Naive B cell (primary cell): Measurements from ENCODE around the gene OMD. TPM values are rescaled to one million over a fixed set of nuclear protein-coding genes. Genes with fewer than 3 reads are reported as not detected.

ENCODE experiments used
- ATAC-seq, 2 donors: fragments of 150-1000 bp; cut with Tn5 transposase; 2 replicates each; pipeline ENCODE4 v1.10.0; 2021; ENCODE audit warnings: low read depth in 2 of 2, mild to moderate bottlenecking in 2 of 2, moderate library complexity in 2 of 2
- DNase-seq: peaks from one replicate; pipeline ENCODE4 v3.0.0; 2022
- H3K27ac Mint-ChIP-seq, 6 donors: one replicate each; pipeline ENCODE4 v1.8.0; 2020 to 2022; ENCODE audit warnings: mild to moderate bottlenecking in 6 of 6, mixed read lengths in 6 of 6, moderate library complexity in 5 of 6, inconsistent platforms in 2 of 6
- H3K27me3 Mint-ChIP-seq, 3 donors: one replicate each; pipeline ENCODE4 v1.8.0; 2021 to 2022; ENCODE audit warnings: mixed read lengths in 3 of 3, mild to moderate bottlenecking in 1 of 3
- H3K36me3 Mint-ChIP-seq, 2 donors: one replicate each; pipeline ENCODE4 v1.8.0; 2020 to 2022; ENCODE audit warnings: mixed read lengths in 2 of 2, inconsistent platforms in 1 of 2, mild to moderate bottlenecking in 1 of 2
- H3K4me1 Mint-ChIP-seq, 3 donors: one replicate each; pipeline ENCODE4 v1.8.0; 2020 to 2022; ENCODE audit warnings: mixed read lengths in 3 of 3, inconsistent platforms in 1 of 3, mild to moderate bottlenecking in 1 of 3, moderate library complexity in 1 of 3
- H3K4me3 Mint-ChIP-seq, 8 donors: one replicate each; pipeline ENCODE4 v1.8.0; 2020 to 2022; ENCODE audit warnings: mild to moderate bottlenecking in 8 of 8, mixed read lengths in 8 of 8, moderate library complexity in 8 of 8, inconsistent platforms in 2 of 8
- H3K9me3 Mint-ChIP-seq, 7 donors: one replicate each; pipeline ENCODE4 v1.8.0; 2020 to 2022; ENCODE audit warnings: mixed read lengths in 7 of 7, mild to moderate bottlenecking in 5 of 7, inconsistent platforms in 2 of 7, moderate library complexity in 1 of 7
- polyA plus RNA-seq, 6 donors: library from polyadenylated mRNA; unstranded; fragments of 300-500 nt; fragmentation: Illumina TruSeq; gene quantifications; one replicate each; pipeline ENCODE4 v1.2.3, GENCODE V29; 2021; ENCODE audit warnings: low read depth in 6 of 6

Gene OMD
- polyA plus RNA-seq, 6 donors from 2014 or later: 0.17 to 0.21 (median 0.19) TPM; not detected in 3

- peaks cover 4 to 24% (median 16%) of the 10 kb centered on the region in 7 donors for H3K9me3 Mint-ChIP-seq
- H3K27me3 Mint-ChIP-seq: no peaks in the 10 kb centered on the region
- peaks cover 14 to 23% of the 10 kb centered on the region in 2 donors for H3K36me3 Mint-ChIP-seq
- peak overlapping the region in 2 of 6 donors; percentile 24 to 47 for H3K27ac Mint-ChIP-seq
- ATAC-seq (no peak), DNase-seq (no peak)
- H3K4me1 Mint-ChIP-seq: peaks cover 0 to 4% (median 0%) of the 10 kb centered on the region in 3 donors
- H3K4me3 Mint-ChIP-seq: no peak overlapping the region
These were observed 45.3 kb downstream of the OMD start for GRCh38 chr9:92378865-92379560.

- peaks cover 5 to 35% (median 21%) of the 10 kb centered on the region in 7 donors for H3K9me3 Mint-ChIP-seq
- peaks cover 0 to 4% (median 0%) of the 10 kb centered on the region in 3 donors for H3K4me1 Mint-ChIP-seq
- ATAC-seq (no peak), DNase-seq (no peak)
- H3K27ac Mint-ChIP-seq: peak overlapping the region in 1 of 6 donors; percentile 7
- peaks cover 14 to 29% of the 10 kb centered on the region in 2 donors for H3K36me3 Mint-ChIP-seq
- H3K4me3 Mint-ChIP-seq: peak overlapping the region in 1 of 8 donors; percentile 9
- no peaks in the 10 kb centered on the region for H3K27me3 Mint-ChIP-seq
These were observed 46.4 kb downstream of the OMD start for GRCh38 chr9:92377876-92378275.

DNA sequence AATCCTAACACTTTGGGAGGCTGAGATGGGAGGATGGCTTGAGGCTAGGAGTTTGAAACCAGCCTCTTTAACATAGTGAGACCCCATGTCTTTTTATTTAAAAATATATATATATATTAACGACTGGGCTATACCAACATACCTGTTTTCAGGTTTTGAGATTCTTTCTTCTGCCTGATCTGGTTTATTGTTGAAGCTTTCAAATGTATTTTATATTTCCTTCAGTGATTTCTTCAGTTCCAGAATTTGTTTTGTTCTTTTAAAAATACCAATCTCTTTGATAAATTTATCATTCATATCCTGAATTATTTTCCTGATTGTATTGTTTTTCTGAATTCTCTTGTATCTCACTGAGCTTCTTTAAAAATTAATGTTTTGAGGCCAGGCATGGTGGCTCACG, 51.1 kb downstream of the OMD start:
- Mint-ChIP-seq H3K4me1 (no peaks in the 10 kb centered on the region), H3K27ac (no peak overlapping the region), H3K9me3 (peaks cover 9 to 44% (median 35%) of the 10 kb centered on the region in 7 donors), H3K36me3 (peaks cover 21 to 37% of the 10 kb centered on the region in 2 donors), H3K4me3 (no peak overlapping the region), H3K27me3 (no peaks in the 10 kb centered on the region)
- ATAC-seq: no peak
- no peak for DNase-seq

DNA sequence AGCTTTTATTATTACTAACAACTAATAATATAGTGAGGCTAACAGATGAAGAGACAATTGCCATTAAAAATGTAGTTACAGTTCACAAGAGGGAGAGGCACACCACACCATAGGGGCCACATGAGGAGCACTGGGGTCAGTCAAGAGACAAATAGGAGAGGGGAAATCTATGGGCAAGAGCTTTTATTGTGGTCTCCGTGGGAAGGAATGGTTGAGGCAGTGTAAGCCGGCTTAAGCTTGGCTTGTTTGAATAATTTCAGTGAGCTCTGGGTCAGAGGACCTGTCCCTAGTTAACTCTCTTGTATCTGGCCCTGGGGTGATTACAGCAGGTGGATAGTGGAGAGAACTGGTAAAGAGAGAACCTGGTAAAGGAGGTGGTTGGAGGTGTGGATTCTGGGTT, 55.2 kb downstream of the OMD start:
- H3K36me3 Mint-ChIP-seq: peaks cover 7 to 24% of the 10 kb centered on the region in 2 donors
- H3K9me3 Mint-ChIP-seq: peaks cover 4 to 21% (median 18%) of the 10 kb centered on the region in 7 donors
- no peaks in the 10 kb centered on the region for H3K27me3 Mint-ChIP-seq
- no peak for DNase-seq
- peak overlapping the region in 1 of 6 donors; percentile 71 for H3K27ac Mint-ChIP-seq
- ATAC-seq: no peak
- H3K4me1 Mint-ChIP-seq: no peaks in the 10 kb centered on the region
- H3K4me3 Mint-ChIP-seq: no peak overlapping the region

Other genes starting within 250 kb of the OMD start
- 10 to 100 TPM; 30.1 to 54.0 (median 40.8) TPM for gene IARS1, start 130.8 kb downstream of the OMD start, polyA plus RNA-seq
- gene NOL8, start 99.1 kb downstream of the OMD start, polyA plus RNA-seq: 10 to 100 TPM; 18.6 to 37.0 (median 26.9) TPM
- 1 to 10 TPM; 2.9 to 5.3 (median 4.2) TPM for gene CENPP, start 98.5 kb downstream of the OMD start, polyA plus RNA-seq
- gene OGN, start 19.9 kb downstream of the OMD start, polyA plus RNA-seq: under 1 TPM in 2 of 6 donors, not detected in 4; 0.09 to 0.57 TPM
- gene ASPN, start 58.0 kb upstream of the OMD start, polyA plus RNA-seq: under 1 TPM in 1 of 6 donors, not detected in 5; 0.12 TPM
- gene ECM2, start 111.5 kb upstream of the OMD start, polyA plus RNA-seq: under 1 TPM in 1 of 6 donors, not detected in 5; 0.09 TPM
- gene IPPK, start 245.7 kb upstream of the OMD start, polyA plus RNA-seq: 10 to 100 TPM in 1 of 6 donors, 1 to 10 TPM in 5; 4.1 to 12.8 (median 6.1) TPM